OCI-LY7 (cell line): ENCODE measurements around the gene RIT2. TPM values are rescaled to one million over a fixed set of nuclear protein-coding genes. Genes with fewer than 3 reads are reported as not detected.

Experiments
- BruUV-seq: library from RNA; stranded (reverse); fragments of 400-500 nt; replicated peaks from 2 replicates; lab custom pipeline; 2021; lab: Mats Ljungman, UMichigan
- CTCF ChIA-PET: fragments of 300-600 bp; sonication (Branson Sonifier 250); formaldehyde crosslinking; loops from one replicate; lab custom pipeline; 2022; ENCODE audit warnings: antibody characterized with exemption; ENCODE audit not compliant: unreplicated experiment; lab: Charles Lee
- POLR2A ChIA-PET: fragments of 300-600 bp; sonication (Branson Sonifier 250); formaldehyde crosslinking; loops from one replicate; lab custom pipeline; 2022; ENCODE audit warnings: antibody characterized with exemption; lab: Charles Lee
- DNase-seq: peaks from one replicate; pipeline ENCODE4 v3.0.0-alpha.2; 2015; ENCODE audit warnings: low spot score
- H2AFZ ChIP-seq: fragments of 200-600 bp; sonication (generic), shearing (Covaris generic); 2 replicates; pipeline ENCODE4 v1.6.1; 2014; ENCODE audit warnings: mild to moderate bottlenecking, antibody characterized with exemption, low read length, moderate library complexity
- H3K27ac ChIP-seq: fragments of 200-600 bp; sonication (generic); 2 replicates; pipeline ENCODE4 v1.5.1; 2014; ENCODE audit warnings: mixed run types, low read depth, mild to moderate bottlenecking, moderate library complexity, low read length, inconsistent platforms; ENCODE audit not compliant: poor library complexity, severe bottlenecking
- H3K36me3 ChIP-seq: fragments of 200-600 bp; sonication (generic); 2 replicates; pipeline ENCODE4 v1.6.1; 2014; ENCODE audit warnings: mild to moderate bottlenecking, antibody characterized with exemption, low read length, moderate library complexity, mixed read lengths; ENCODE audit not compliant: insufficient read depth
- H3K4me1 ChIP-seq: fragments of 200-600 bp; sonication (generic); 2 replicates; pipeline ENCODE4 v1.5.1; 2014; ENCODE audit warnings: mild to moderate bottlenecking, low read length; ENCODE audit not compliant: insufficient read depth, poor library complexity, severe bottlenecking
- H3K4me2 ChIP-seq: fragments of 200-600 bp; sonication (generic); 2 replicates; pipeline ENCODE4 v1.6.1; 2014; ENCODE audit warnings: mild to moderate bottlenecking, low read length
- H3K4me3 ChIP-seq: fragments of 200-600 bp; sonication (generic); 2 replicates; pipeline ENCODE4 v1.5.1; 2014; ENCODE audit warnings: mild to moderate bottlenecking, low read depth, low read length; ENCODE audit not compliant: poor library complexity, severe bottlenecking
- H3K79me2 ChIP-seq: fragments of 200-600 bp; sonication (generic); 2 replicates; pipeline ENCODE4 v1.6.1; 2016; ENCODE audit warnings: low read depth, mild to moderate bottlenecking, low read length, moderate library complexity, mixed read lengths; ENCODE audit not compliant: insufficient read depth
- H3K9me2 ChIP-seq: fragments of 200-600 bp; sonication (generic); 2 replicates; pipeline ENCODE4 v1.6.1; 2016; ENCODE audit warnings: mild to moderate bottlenecking, low read length, mixed read lengths; ENCODE audit not compliant: insufficient read depth
- H3K9me3 ChIP-seq: fragments of 200-600 bp; sonication (generic); 2 replicates; pipeline ENCODE4 v1.6.1; 2014; ENCODE audit warnings: mild to moderate bottlenecking, mixed run types, low read length, mixed read lengths
- H4K20me1 ChIP-seq: fragments of 200-600 bp; sonication (generic); 2 replicates; pipeline ENCODE4 v1.6.1; 2014; ENCODE audit warnings: mild to moderate bottlenecking, antibody characterized with exemption, low read length, moderate library complexity, mixed read lengths; ENCODE audit not compliant: insufficient read depth
- CTCF ChIP-seq: fragments of 200-600 bp; sonication (generic); conservative IDR thresholded peaks from 2 replicates; pipeline ENCODE4 v1.5.1; 2014; ENCODE audit warnings: mild to moderate bottlenecking, antibody characterized with exemption, low read length, moderate library complexity, mixed read lengths
- EZH2phosphoT487 ChIP-seq: fragments of 200-600 bp; sonication (generic); IDR thresholded peaks from 2 replicates; pipeline ENCODE4 v1.6.1; 2018; ENCODE audit warnings: low read depth, borderline replicate concordance, mild to moderate bottlenecking, mixed run types, antibody characterized with exemption, low read length, moderate library complexity, mixed read lengths
- intact Hi-C: fragments of 100-400 bp; cut with micrococcal nuclease; formaldehyde crosslinking; loops from one replicate; pipeline ENCODE4 v1.10.0; 2022; ENCODE audit not compliant: unreplicated experiment
- total RNA-seq, 2 experiments: library from RNA; depleted of rRNA in 1 of 2; stranded (reverse); fragments of >200 nt in 1 of 2; shearing (Covaris generic) in 1 of 2; gene quantifications; 2 replicates each; pipeline ENCODE4 v1.2.3, GENCODE V29; 2014 to 2022

The RIT2 gene
- total RNA-seq, 2 experiments from 2014 or later, result not detected

GRCh38 chr18:42828881-42829280 is 286.6 kb downstream of the RIT2 start:
- H3K27ac ChIP-seq, result no peak overlapping the region
- H3K9me3 ChIP-seq, result no peaks in the 10 kb centered on the region
- no peak overlapping the region for H2AFZ ChIP-seq
- ChIA-PET CTCF (no interaction called here), POLR2A (no interaction called here)
- H3K4me3 ChIP-seq, result no peak overlapping the region
- H3K4me2 ChIP-seq, result no peak overlapping the region
- H3K4me1 ChIP-seq, result no peaks in the 10 kb centered on the region
- no peaks in the 10 kb centered on the region for H3K79me2 ChIP-seq
- H3K36me3 ChIP-seq, result no peaks in the 10 kb centered on the region
- intact Hi-C loops, result no loop called here
- no TSS peak for BruUV-seq
- no peak for DNase-seq
- no peak for TF ChIP-seq CTCF
- no peak for TF ChIP-seq EZH2phosphoT487
- H3K9me2 ChIP-seq, result no peaks in the 10 kb centered on the region
- no peaks in the 10 kb centered on the region for H4K20me1 ChIP-seq

GRCh38 chr18:42824178-42824577 is 291.3 kb downstream of the RIT2 start:
- POLR2A ChIA-PET, result no interaction called here

GRCh38 chr18:42822711-42823110 is 292.8 kb downstream of the RIT2 start:
- Histone ChIP-seq H3K4me1 (no peaks in the 10 kb centered on the region), H3K79me2 (no peaks in the 10 kb centered on the region), H4K20me1 (no peaks in the 10 kb centered on the region), H3K36me3 (no peaks in the 10 kb centered on the region), H3K4me2 (no peak overlapping the region), H3K27ac (no peak overlapping the region), H3K4me3 (no peak overlapping the region), H2AFZ (no peak overlapping the region), H3K9me3 (no peaks in the 10 kb centered on the region), H3K9me2 (no peaks in the 10 kb centered on the region)
- TF ChIP-seq CTCF, result no peak
- no peak for TF ChIP-seq EZH2phosphoT487
- DNase-seq, result no peak
- ChIA-PET CTCF (no interaction called here), POLR2A (no interaction called here)
- intact Hi-C loops, result no loop called here
- BruUV-seq, result no TSS peak

More at GRCh38 chr18:42824178-42824577, 291.3 kb downstream of the RIT2 start:
- CTCF ChIA-PET, result no interaction called here
- Histone ChIP-seq H3K79me2 (no peaks in the 10 kb centered on the region), H3K9me3 (no peaks in the 10 kb centered on the region), H3K9me2 (no peaks in the 10 kb centered on the region), H3K36me3 (no peaks in the 10 kb centered on the region), H3K27ac (no peak overlapping the region), H3K4me3 (no peak overlapping the region), H3K4me2 (no peak overlapping the region), H4K20me1 (no peaks in the 10 kb centered on the region), H3K4me1 (no peaks in the 10 kb centered on the region), H2AFZ (no peak overlapping the region)
- BruUV-seq, result no TSS peak
- TF ChIP-seq EZH2phosphoT487, result no peak
- intact Hi-C loops, result no loop called here
- DNase-seq, result no peak
